Measurements from ENCODE around the gene CTDP1.
"Not testable (repeated sequence)": the region's sequence is repeated elsewhere in the genome, so short reads cannot be mapped to it uniquely, and the experiment has no call there.

The CTDP1 gene

GRCh38 chr18:79704631-79705030 lies 25.0 kb downstream of the CTDP1 start:
- no peak for DNase-seq

- DNase-seq, result no peak
Observed at GRCh38 chr18:79705272-79705671, 25.7 kb downstream of the CTDP1 start.

- DNase-seq, result no peak
Observed at GRCh38 chr18:79706006-79706405, 26.4 kb downstream of the CTDP1 start.

GRCh38 chr18:79706658-79707057 lies 27.1 kb downstream of the CTDP1 start:
- no peak for DNase-seq

- DNase-seq, result no peak
Observed at GRCh38 chr18:79707239-79707638, 27.6 kb downstream of the CTDP1 start.

- DNase-seq, result no peak
Observed at GRCh38 chr18:79707671-79708070, 28.1 kb downstream of the CTDP1 start.

GRCh38 chr18:79708412-79708811 lies 28.8 kb downstream of the CTDP1 start:
- no peak for DNase-seq

- DNase-seq, result no peak
Observed at GRCh38 chr18:79712206-79712857, 32.7 kb downstream of the CTDP1 start.

GRCh38 chr18:79713341-79713740 lies 33.7 kb downstream of the CTDP1 start:
- no peak for DNase-seq

- no peak for DNase-seq
Observed at GRCh38 chr18:79714531-79715240, 35.1 kb downstream of the CTDP1 start.

- DNase-seq, result no peak
Observed at GRCh38 chr18:79715280-79715679, 35.7 kb downstream of the CTDP1 start.

- no peak for DNase-seq
Observed at GRCh38 chr18:79717059-79717458, 37.5 kb downstream of the CTDP1 start.

GRCh38 chr18:79717555-79718074 lies 38.0 kb downstream of the CTDP1 start:
- no peak for DNase-seq

GRCh38 chr18:79718126-79718525 lies 38.5 kb downstream of the CTDP1 start:
- DNase-seq, result no peak

GRCh38 chr18:79718878-79719477 lies 39.4 kb downstream of the CTDP1 start:
- DNase-seq, result no peak

GRCh38 chr18:79719478-79720358 lies 40.1 kb downstream of the CTDP1 start:
- not testable (repeated sequence) for DNase-seq

GRCh38 chr18:79720359-79720733 lies 40.7 kb downstream of the CTDP1 start:
- no peak for DNase-seq

GRCh38 chr18:79723036-79723435 lies 43.4 kb downstream of the CTDP1 start:
- no peak for DNase-seq

GRCh38 chr18:79723628-79724027 lies 44.0 kb downstream of the CTDP1 start:
- no peak for DNase-seq

GRCh38 chr18:79724299-79725080 lies 44.9 kb downstream of the CTDP1 start:
- DNase-seq, result no peak

- DNase-seq, result no peak
Observed at GRCh38 chr18:79725486-79725885, 45.9 kb downstream of the CTDP1 start.

- DNase-seq, result no peak
Observed at GRCh38 chr18:79726721-79727120, 47.1 kb downstream of the CTDP1 start.
